IPS-18a (cell line): ENCODE data around the gene SLC23A3.

Experiments
- H3K27ac ChIP-seq: one replicate; pipeline ENCODE4 v1.5.1; 2013; ENCODE audit warnings: low read length
- H3K27me3 ChIP-seq: one replicate; pipeline ENCODE4 v1.6.1; 2013; ENCODE audit warnings: mild to moderate bottlenecking, low read length; ENCODE audit not compliant: control insufficient read depth, insufficient read depth
- H3K36me3 ChIP-seq: one replicate; pipeline ENCODE4 v1.6.1; 2013; ENCODE audit warnings: low read depth, low read length; ENCODE audit not compliant: control insufficient read depth
- H3K4me1 ChIP-seq: one replicate; pipeline ENCODE4 v1.6.1; 2013; ENCODE audit warnings: low read depth, low read length; ENCODE audit not compliant: control insufficient read depth
- H3K4me3 ChIP-seq: one replicate; pipeline ENCODE4 v1.5.1; 2013; ENCODE audit warnings: low read length
- H3K9ac ChIP-seq: one replicate; pipeline ENCODE4 v1.6.1; 2013; ENCODE audit warnings: mild to moderate bottlenecking, low read length, moderate library complexity
- H3K9me3 ChIP-seq: one replicate; pipeline ENCODE4 v1.6.1; 2013; ENCODE audit warnings: low read depth, low read length; ENCODE audit not compliant: control insufficient read depth

Gene SLC23A3

GRCh38 chr2:219126555-219126954 is 43.3 kb downstream of the SLC23A3 start:
- no peaks in the 10 kb centered on the region for H3K4me1 ChIP-seq
- no peaks in the 10 kb centered on the region for H3K9me3 ChIP-seq
- H3K36me3 ChIP-seq: no peaks in the 10 kb centered on the region
- no peak overlapping the region for H3K27ac ChIP-seq
- no peak overlapping the region for H3K9ac ChIP-seq
- H3K4me3 ChIP-seq: no peak overlapping the region
- H3K27me3 ChIP-seq: no peaks in the 10 kb centered on the region

- H3K4me3 ChIP-seq: no peak overlapping the region
- H3K9me3 ChIP-seq: no peaks in the 10 kb centered on the region
- no peak overlapping the region for H3K9ac ChIP-seq
- H3K27me3 ChIP-seq: no peaks in the 10 kb centered on the region
- no peaks in the 10 kb centered on the region for H3K4me1 ChIP-seq
- no peaks in the 10 kb centered on the region for H3K36me3 ChIP-seq
- H3K27ac ChIP-seq: no peak overlapping the region
These were observed 44.0 kb downstream of the SLC23A3 start for GRCh38 chr2:219125886-219126270.

GRCh38 chr2:219125225-219125885 is 44.5 kb downstream of the SLC23A3 start:
- Histone ChIP-seq H3K9ac (no peak overlapping the region), H3K27me3 (no peaks in the 10 kb centered on the region), H3K27ac (no peak overlapping the region), H3K36me3 (no peaks in the 10 kb centered on the region), H3K4me3 (no peak overlapping the region), H3K9me3 (no peaks in the 10 kb centered on the region), H3K4me1 (no peaks in the 10 kb centered on the region)

GRCh38 chr2:219124381-219125110 is 45.3 kb downstream of the SLC23A3 start:
- H3K4me3 ChIP-seq: no peak overlapping the region
- H3K4me1 ChIP-seq: no peaks in the 10 kb centered on the region
- H3K36me3 ChIP-seq: no peaks in the 10 kb centered on the region
- no peak overlapping the region for H3K27ac ChIP-seq
- H3K9me3 ChIP-seq: no peaks in the 10 kb centered on the region
- no peak overlapping the region for H3K9ac ChIP-seq
- H3K27me3 ChIP-seq: no peaks in the 10 kb centered on the region

GRCh38 chr2:219123356-219124135 is 46.3 kb downstream of the SLC23A3 start:
- Histone ChIP-seq H3K4me1 (no peaks in the 10 kb centered on the region), H3K27ac (no peak overlapping the region), H3K36me3 (no peaks in the 10 kb centered on the region), H3K9me3 (no peaks in the 10 kb centered on the region), H3K27me3 (no peaks in the 10 kb centered on the region), H3K9ac (no peak overlapping the region), H3K4me3 (no peak overlapping the region)

- no peaks in the 10 kb centered on the region for H3K9me3 ChIP-seq
- H3K4me1 ChIP-seq: no peaks in the 10 kb centered on the region
- no peaks in the 10 kb centered on the region for H3K36me3 ChIP-seq
- H3K27ac ChIP-seq: no peak overlapping the region
- no peak overlapping the region for H3K9ac ChIP-seq
- H3K27me3 ChIP-seq: no peaks in the 10 kb centered on the region
- no peak overlapping the region for H3K4me3 ChIP-seq
These were observed 47.4 kb downstream of the SLC23A3 start for GRCh38 chr2:219122202-219122980.

GRCh38 chr2:219120082-219120481 is 49.7 kb downstream of the SLC23A3 start:
- Histone ChIP-seq H3K27ac (no peak overlapping the region), H3K9ac (no peak overlapping the region), H3K4me1 (no peaks in the 10 kb centered on the region), H3K36me3 (no peaks in the 10 kb centered on the region), H3K4me3 (no peak overlapping the region), H3K27me3 (no peaks in the 10 kb centered on the region), H3K9me3 (no peaks in the 10 kb centered on the region)

- H3K36me3 ChIP-seq: no peaks in the 10 kb centered on the region
- no peaks in the 10 kb centered on the region for H3K4me1 ChIP-seq
- H3K27ac ChIP-seq: no peak overlapping the region
- no peaks in the 10 kb centered on the region for H3K27me3 ChIP-seq
- H3K4me3 ChIP-seq: no peak overlapping the region
- H3K9ac ChIP-seq: no peak overlapping the region
- no peaks in the 10 kb centered on the region for H3K9me3 ChIP-seq
These were observed 50.3 kb downstream of the SLC23A3 start for GRCh38 chr2:219119422-219120043.

GRCh38 chr2:219118504-219118903 is 51.3 kb downstream of the SLC23A3 start:
- Histone ChIP-seq H3K27me3 (no peaks in the 10 kb centered on the region), H3K9ac (no peak overlapping the region), H3K36me3 (no peaks in the 10 kb centered on the region), H3K4me1 (no peaks in the 10 kb centered on the region), H3K4me3 (no peak overlapping the region), H3K9me3 (no peaks in the 10 kb centered on the region), H3K27ac (no peak overlapping the region)

GRCh38 chr2:219116776-219117646 is 52.8 kb downstream of the SLC23A3 start:
- no peaks in the 10 kb centered on the region for H3K27me3 ChIP-seq
- no peaks in the 10 kb centered on the region for H3K4me1 ChIP-seq
- no peak overlapping the region for H3K9ac ChIP-seq
- H3K36me3 ChIP-seq: no peaks in the 10 kb centered on the region
- no peak overlapping the region for H3K4me3 ChIP-seq
- H3K9me3 ChIP-seq: no peaks in the 10 kb centered on the region
- H3K27ac ChIP-seq: no peak overlapping the region
